ENCODE data around the gene APOA5.
"Not testable (repeated sequence)": the region's sequence is repeated elsewhere in the genome, so short reads cannot be mapped to it uniquely, and the experiment has no call there.

Gene APOA5

GRCh38 chr11:116807601-116808261, 16.1 kb upstream of the APOA5 start:
- H3K56ac ChIP-seq (ENCODE audit: low read length), result no peak overlapping the region
- no peak overlapping the region for H3K27ac ChIP-seq (ENCODE audit: low read depth, low read length)
- no peak overlapping the region for H4K8ac ChIP-seq (ENCODE audit: low read depth, low read length)
- no peak overlapping the region for H3K4me3 ChIP-seq (ENCODE audit: low read length)
- H4K5ac ChIP-seq (ENCODE audit: low read length), result no peak overlapping the region
- no peaks in the 10 kb centered on the region for H3K79me1 ChIP-seq (ENCODE audit: low read length)
- no peak overlapping the region for H3K4ac ChIP-seq (ENCODE audit: low read depth, low read length)
- no peak overlapping the region for H3K23ac ChIP-seq (ENCODE audit: low read length)
- H3K18ac ChIP-seq (ENCODE audit: low read length), result no peak overlapping the region
- H2BK120ac ChIP-seq (ENCODE audit: low read depth, low read length), result no peak overlapping the region
- no peaks in the 10 kb centered on the region for H3K36me3 ChIP-seq (ENCODE audit: control insufficient read depth, insufficient read depth, low read length)
- H2AK5ac ChIP-seq (ENCODE audit: low read length), result no peak overlapping the region
- no peaks in the 10 kb centered on the region for H3K4me1 ChIP-seq (ENCODE audit: control insufficient read depth, low read depth, low read length)
- no peaks in the 10 kb centered on the region for H3K27me3 ChIP-seq (ENCODE audit: insufficient read depth, low read length, poor library complexity)
- H3K79me2 ChIP-seq (ENCODE audit: control insufficient read depth, insufficient read depth, low read length), result no peaks in the 10 kb centered on the region
- no peak overlapping the region for H2BK5ac ChIP-seq (ENCODE audit: low read length)
- H3K4me2 ChIP-seq (ENCODE audit: low read length), result no peak overlapping the region
- WGBS (ENCODE audit: extremely low coverage, insufficient coverage, low lambda C conversion rate), result no CpG with 5 or more reads among the region's 6 CpGs
- H2BK15ac ChIP-seq (replicated peaks; ENCODE audit: low read depth), result no peak overlapping the region
- no peak for DNase-seq
- no peak overlapping the region for H3K9ac ChIP-seq (ENCODE audit: low read length)

GRCh38 chr11:116804001-116804400, 12.3 kb upstream of the APOA5 start:
- Histone ChIP-seq H3K4me1 (ENCODE audit: control insufficient read depth, low read depth, low read length) (no peaks in the 10 kb centered on the region), H3K18ac (ENCODE audit: low read length) (no peak overlapping the region), H2BK120ac (ENCODE audit: low read depth, low read length) (no peak overlapping the region), H2BK15ac (replicated peaks; ENCODE audit: low read depth) (no peak overlapping the region), H2BK5ac (ENCODE audit: low read length) (no peak overlapping the region), H4K8ac (ENCODE audit: low read depth, low read length) (no peak overlapping the region), H2AK5ac (ENCODE audit: low read length) (no peak overlapping the region), H3K79me1 (ENCODE audit: low read length) (no peaks in the 10 kb centered on the region), H3K9ac (ENCODE audit: low read length) (no peak overlapping the region), H3K27me3 (ENCODE audit: insufficient read depth, low read length, poor library complexity) (no peaks in the 10 kb centered on the region), H4K5ac (ENCODE audit: low read length) (no peak overlapping the region), H3K56ac (ENCODE audit: low read length) (no peak overlapping the region), H3K23ac (ENCODE audit: low read length) (no peak overlapping the region), H3K4me3 (ENCODE audit: low read length) (no peak overlapping the region), H3K27ac (ENCODE audit: low read depth, low read length) (no peak overlapping the region), H3K4ac (ENCODE audit: low read depth, low read length) (no peak overlapping the region), H3K4me2 (ENCODE audit: low read length) (no peak overlapping the region), H3K36me3 (ENCODE audit: control insufficient read depth, insufficient read depth, low read length) (no peaks in the 10 kb centered on the region), H3K79me2 (ENCODE audit: control insufficient read depth, insufficient read depth, low read length) (no peaks in the 10 kb centered on the region)
- WGBS (ENCODE audit: extremely low coverage, insufficient coverage, low lambda C conversion rate), result no CpG with 5 or more reads among the region's 3 CpGs
- DNase-seq, result no peak

GRCh38 chr11:116801662-116802061, 10.0 kb upstream of the APOA5 start:
- not testable (repeated sequence) for H2BK15ac ChIP-seq (replicated peaks; ENCODE audit: low read depth); H3K9ac ChIP-seq (ENCODE audit: low read length); H3K79me1 ChIP-seq (ENCODE audit: low read length); H2AK5ac ChIP-seq (ENCODE audit: low read length); H2BK5ac ChIP-seq (ENCODE audit: low read length); H3K18ac ChIP-seq (ENCODE audit: low read length); H2BK120ac ChIP-seq (ENCODE audit: low read depth, low read length); H4K8ac ChIP-seq (ENCODE audit: low read depth, low read length); H3K36me3 ChIP-seq (ENCODE audit: control insufficient read depth, insufficient read depth, low read length); DNase-seq; H3K27me3 ChIP-seq (ENCODE audit: insufficient read depth, low read length, poor library complexity); H3K23ac ChIP-seq (ENCODE audit: low read length); H3K27ac ChIP-seq (ENCODE audit: low read depth, low read length); H3K4me2 ChIP-seq (ENCODE audit: low read length); H3K79me2 ChIP-seq (ENCODE audit: control insufficient read depth, insufficient read depth, low read length); H3K4me3 ChIP-seq (ENCODE audit: low read length); H3K56ac ChIP-seq (ENCODE audit: low read length); H4K5ac ChIP-seq (ENCODE audit: low read length); H3K4ac ChIP-seq (ENCODE audit: low read depth, low read length); H3K4me1 ChIP-seq (ENCODE audit: control insufficient read depth, low read depth, low read length)

- H3K79me1 ChIP-seq (ENCODE audit: low read length), result no peaks in the 10 kb centered on the region
- WGBS (ENCODE audit: extremely low coverage, insufficient coverage, low lambda C conversion rate), result no CpG with 5 or more reads among the region's 2 CpGs
These were observed 8.9 kb upstream of the APOA5 start for GRCh38 chr11:116800610-116801009.

GRCh38 chr11:116798368-116798767, 6.7 kb upstream of the APOA5 start:
- no peak for DNase-seq
- H3K4ac ChIP-seq (ENCODE audit: low read depth, low read length), result no peak overlapping the region
- no peak overlapping the region for H2BK120ac ChIP-seq (ENCODE audit: low read depth, low read length)
- H2AK5ac ChIP-seq (ENCODE audit: low read length), result no peak overlapping the region
- H3K23ac ChIP-seq (ENCODE audit: low read length), result no peak overlapping the region
- H3K27ac ChIP-seq (ENCODE audit: low read depth, low read length), result no peak overlapping the region
- H2BK15ac ChIP-seq (replicated peaks; ENCODE audit: low read depth), result no peak overlapping the region
- H3K18ac ChIP-seq (ENCODE audit: low read length), result no peak overlapping the region
- no peaks in the 10 kb centered on the region for H3K27me3 ChIP-seq (ENCODE audit: insufficient read depth, low read length, poor library complexity)
- H2BK5ac ChIP-seq (ENCODE audit: low read length), result no peak overlapping the region
- no peaks in the 10 kb centered on the region for H3K36me3 ChIP-seq (ENCODE audit: control insufficient read depth, insufficient read depth, low read length)
- H4K8ac ChIP-seq (ENCODE audit: low read depth, low read length), result no peak overlapping the region
- no peaks in the 10 kb centered on the region for H3K79me2 ChIP-seq (ENCODE audit: control insufficient read depth, insufficient read depth, low read length)
- H3K9ac ChIP-seq (ENCODE audit: low read length), result no peak overlapping the region
- H4K5ac ChIP-seq (ENCODE audit: low read length), result no peak overlapping the region
- H3K4me1 ChIP-seq (ENCODE audit: control insufficient read depth, low read depth, low read length), result no peaks in the 10 kb centered on the region
- H3K4me2 ChIP-seq (ENCODE audit: low read length), result no peak overlapping the region
- no peak overlapping the region for H3K56ac ChIP-seq (ENCODE audit: low read length)
- H3K79me1 ChIP-seq (ENCODE audit: low read length), result no peaks in the 10 kb centered on the region
- no CpG with 5 or more reads among the region's 5 CpGs for WGBS (ENCODE audit: extremely low coverage, insufficient coverage, low lambda C conversion rate)
- no peak overlapping the region for H3K4me3 ChIP-seq (ENCODE audit: low read length)

More at GRCh38 chr11:116800610-116801009, 8.9 kb upstream of the APOA5 start:
- Histone ChIP-seq H3K23ac (ENCODE audit: low read length) (no peak overlapping the region), H3K27me3 (ENCODE audit: insufficient read depth, low read length, poor library complexity) (no peaks in the 10 kb centered on the region), H2BK5ac (ENCODE audit: low read length) (no peak overlapping the region), H2BK15ac (replicated peaks; ENCODE audit: low read depth) (no peak overlapping the region), H4K8ac (ENCODE audit: low read depth, low read length) (no peak overlapping the region), H3K36me3 (ENCODE audit: control insufficient read depth, insufficient read depth, low read length) (no peaks in the 10 kb centered on the region), H3K4ac (ENCODE audit: low read depth, low read length) (no peak overlapping the region), H4K5ac (ENCODE audit: low read length) (no peak overlapping the region), H2AK5ac (ENCODE audit: low read length) (no peak overlapping the region), H3K4me2 (ENCODE audit: low read length) (no peak overlapping the region), H3K9ac (ENCODE audit: low read length) (no peak overlapping the region), H3K79me2 (ENCODE audit: control insufficient read depth, insufficient read depth, low read length) (no peaks in the 10 kb centered on the region), H3K27ac (ENCODE audit: low read depth, low read length) (no peak overlapping the region), H2BK120ac (ENCODE audit: low read depth, low read length) (no peak overlapping the region), H3K18ac (ENCODE audit: low read length) (no peak overlapping the region), H3K4me1 (ENCODE audit: control insufficient read depth, low read depth, low read length) (no peaks in the 10 kb centered on the region), H3K56ac (ENCODE audit: low read length) (no peak overlapping the region), H3K4me3 (ENCODE audit: low read length) (no peak overlapping the region)
- DNase-seq, result no peak

- no peak overlapping the region for H3K23ac ChIP-seq (ENCODE audit: low read length)
- no peak overlapping the region for H2BK5ac ChIP-seq (ENCODE audit: low read length)
- no peak overlapping the region for H3K9ac ChIP-seq (ENCODE audit: low read length)
- H2AK5ac ChIP-seq (ENCODE audit: low read length), result no peak overlapping the region
- H3K4me2 ChIP-seq (ENCODE audit: low read length), result no peak overlapping the region
- H3K18ac ChIP-seq (ENCODE audit: low read length), result no peak overlapping the region
- no peak overlapping the region for H2BK120ac ChIP-seq (ENCODE audit: low read depth, low read length)
- H3K36me3 ChIP-seq (ENCODE audit: control insufficient read depth, insufficient read depth, low read length), result no peaks in the 10 kb centered on the region
- no peaks in the 10 kb centered on the region for H3K4me1 ChIP-seq (ENCODE audit: control insufficient read depth, low read depth, low read length)
- H3K27me3 ChIP-seq (ENCODE audit: insufficient read depth, low read length, poor library complexity), result no peaks in the 10 kb centered on the region
- H3K79me1 ChIP-seq (ENCODE audit: low read length), result no peaks in the 10 kb centered on the region
- H4K8ac ChIP-seq (ENCODE audit: low read depth, low read length), result no peak overlapping the region
- no peaks in the 10 kb centered on the region for H3K79me2 ChIP-seq (ENCODE audit: control insufficient read depth, insufficient read depth, low read length)
- no peak overlapping the region for H3K56ac ChIP-seq (ENCODE audit: low read length)
- WGBS (ENCODE audit: extremely low coverage, insufficient coverage, low lambda C conversion rate), result no CpG with 5 or more reads among the region's 5 CpGs
- no peak overlapping the region for H2BK15ac ChIP-seq (replicated peaks; ENCODE audit: low read depth)
- H3K4me3 ChIP-seq (ENCODE audit: low read length), result no peak overlapping the region
- no peak for DNase-seq
- no peak overlapping the region for H4K5ac ChIP-seq (ENCODE audit: low read length)
- H3K4ac ChIP-seq (ENCODE audit: low read depth, low read length), result no peak overlapping the region
- no peak overlapping the region for H3K27ac ChIP-seq (ENCODE audit: low read depth, low read length)
These were observed 6.1 kb upstream of the APOA5 start for GRCh38 chr11:116797816-116798215.

All from mesendoderm (in vitro differentiated cells).